Measurements from ENCODE around the gene CDX2.

DNA sequence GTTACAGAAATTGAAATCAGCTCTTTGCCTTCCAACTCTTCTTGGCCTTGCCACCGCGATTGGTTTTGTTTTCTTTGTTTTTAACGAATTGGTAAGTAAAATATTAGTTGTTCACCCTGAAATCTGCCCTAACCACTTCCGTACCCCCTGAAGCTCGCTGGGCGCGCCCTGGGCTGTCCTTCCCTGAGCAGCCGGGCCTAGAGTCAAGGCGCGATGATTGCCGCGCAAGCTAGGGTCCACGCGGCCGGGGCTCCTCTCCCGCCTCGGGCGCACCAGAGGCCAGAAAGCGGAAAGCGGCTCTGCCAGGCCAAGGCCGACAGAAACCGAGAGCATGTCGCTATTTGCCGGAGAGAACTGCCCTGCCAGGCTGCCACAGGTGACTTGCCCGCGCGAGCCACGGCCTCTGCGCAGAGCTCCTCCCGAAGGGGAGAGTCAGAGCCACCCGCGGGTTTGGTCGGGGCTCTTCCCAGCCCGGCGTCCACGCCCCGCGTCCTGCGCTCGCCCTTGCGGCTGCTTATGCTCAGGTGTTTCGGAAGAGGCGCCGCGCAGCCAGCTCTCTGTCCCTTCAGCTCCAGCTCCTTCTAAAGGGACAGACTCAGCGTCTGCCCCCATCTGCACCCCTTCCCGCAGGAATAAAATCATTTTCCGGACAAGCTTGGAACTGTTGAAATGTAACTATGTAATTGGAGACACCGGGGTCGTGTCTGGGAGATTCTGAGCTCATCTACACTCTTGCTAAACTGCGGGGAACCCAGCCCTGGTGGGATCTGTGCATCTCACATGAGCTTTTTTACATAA is 6.6 kb upstream of the CDX2 start:
- TF ChIP-seq POLR2A (IDR thresholded peaks at IDR 0.05; ENCODE audit: low read depth, low read length): no peak
- no peak for TF ChIP-seq CEBPB (IDR thresholded peaks at IDR 0.05; ENCODE audit: borderline replicate concordance in 1 of 2, low read depth in 2 of 2, low read length in 2 of 2)
- TF ChIP-seq POLR2AphosphoS5 (IDR thresholded peaks at IDR 0.05; ENCODE audit: low read length): no peak
- no peak for TF ChIP-seq REST (IDR thresholded peaks at IDR 0.05; ENCODE audit: low read depth, low read length)
- no peak for TF ChIP-seq RFX5 (IDR thresholded peaks at IDR 0.05; ENCODE audit: low read depth, low read length)
- TF ChIP-seq, protein P1, sequence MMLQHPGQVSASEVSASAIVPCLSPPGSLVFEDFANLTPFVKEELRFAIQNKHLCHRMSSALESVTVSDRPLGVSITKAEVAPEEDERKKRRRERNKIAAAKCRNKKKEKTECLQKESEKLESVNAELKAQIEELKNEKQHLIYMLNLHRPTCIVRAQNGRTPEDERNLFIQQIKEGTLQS (IDR thresholded peaks at IDR 0.05; ENCODE audit: borderline replicate concordance, extremely low read depth, low read depth, low read length): no peak
- TF ChIP-seq, protein P2, sequence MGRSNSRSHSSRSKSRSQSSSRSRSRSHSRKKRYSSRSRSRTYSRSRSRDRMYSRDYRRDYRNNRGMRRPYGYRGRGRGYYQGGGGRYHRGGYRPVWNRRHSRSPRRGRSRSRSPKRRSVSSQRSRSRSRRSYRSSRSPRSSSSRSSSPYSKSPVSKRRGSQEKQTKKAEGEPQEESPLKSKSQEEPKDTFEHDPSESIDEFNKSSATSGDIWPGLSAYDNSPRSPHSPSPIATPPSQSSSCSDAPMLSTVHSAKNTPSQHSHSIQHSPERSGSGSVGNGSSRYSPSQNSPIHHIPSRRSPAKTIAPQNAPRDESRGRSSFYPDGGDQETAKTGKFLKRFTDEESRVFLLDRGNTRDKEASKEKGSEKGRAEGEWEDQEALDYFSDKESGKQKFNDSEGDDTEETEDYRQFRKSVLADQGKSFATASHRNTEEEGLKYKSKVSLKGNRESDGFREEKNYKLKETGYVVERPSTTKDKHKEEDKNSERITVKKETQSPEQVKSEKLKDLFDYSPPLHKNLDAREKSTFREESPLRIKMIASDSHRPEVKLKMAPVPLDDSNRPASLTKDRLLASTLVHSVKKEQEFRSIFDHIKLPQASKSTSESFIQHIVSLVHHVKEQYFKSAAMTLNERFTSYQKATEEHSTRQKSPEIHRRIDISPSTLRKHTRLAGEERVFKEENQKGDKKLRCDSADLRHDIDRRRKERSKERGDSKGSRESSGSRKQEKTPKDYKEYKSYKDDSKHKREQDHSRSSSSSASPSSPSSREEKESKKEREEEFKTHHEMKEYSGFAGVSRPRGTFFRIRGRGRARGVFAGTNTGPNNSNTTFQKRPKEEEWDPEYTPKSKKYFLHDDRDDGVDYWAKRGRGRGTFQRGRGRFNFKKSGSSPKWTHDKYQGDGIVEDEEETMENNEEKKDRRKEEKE (IDR thresholded peaks at IDR 0.05): no peak
- no peak for TF ChIP-seq EZH2 (IDR thresholded peaks at IDR 0.05; ENCODE audit: borderline replicate concordance, control insufficient read depth, low read depth, low read length)
- TF ChIP-seq, protein P3, sequence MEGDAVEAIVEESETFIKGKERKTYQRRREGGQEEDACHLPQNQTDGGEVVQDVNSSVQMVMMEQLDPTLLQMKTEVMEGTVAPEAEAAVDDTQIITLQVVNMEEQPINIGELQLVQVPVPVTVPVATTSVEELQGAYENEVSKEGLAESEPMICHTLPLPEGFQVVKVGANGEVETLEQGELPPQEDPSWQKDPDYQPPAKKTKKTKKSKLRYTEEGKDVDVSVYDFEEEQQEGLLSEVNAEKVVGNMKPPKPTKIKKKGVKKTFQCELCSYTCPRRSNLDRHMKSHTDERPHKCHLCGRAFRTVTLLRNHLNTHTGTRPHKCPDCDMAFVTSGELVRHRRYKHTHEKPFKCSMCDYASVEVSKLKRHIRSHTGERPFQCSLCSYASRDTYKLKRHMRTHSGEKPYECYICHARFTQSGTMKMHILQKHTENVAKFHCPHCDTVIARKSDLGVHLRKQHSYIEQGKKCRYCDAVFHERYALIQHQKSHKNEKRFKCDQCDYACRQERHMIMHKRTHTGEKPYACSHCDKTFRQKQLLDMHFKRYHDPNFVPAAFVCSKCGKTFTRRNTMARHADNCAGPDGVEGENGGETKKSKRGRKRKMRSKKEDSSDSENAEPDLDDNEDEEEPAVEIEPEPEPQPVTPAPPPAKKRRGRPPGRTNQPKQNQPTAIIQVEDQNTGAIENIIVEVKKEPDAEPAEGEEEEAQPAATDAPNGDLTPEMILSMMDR (IDR thresholded peaks at IDR 0.05 in 2 of 3, conservative IDR thresholded peaks at IDR 0.05 in 1 of 3; ENCODE audit: control insufficient read depth in 2 of 3, extremely low read depth in 1 of 3, insufficient read depth in 1 of 3, low read depth in 3 of 3, low read length in 3 of 3): no peak
- TF ChIP-seq TARDBP (IDR thresholded peaks at IDR 0.05; ENCODE audit: borderline replicate concordance): no peak
- TF ChIP-seq ASH2L (IDR thresholded peaks at IDR 0.05; ENCODE audit: borderline replicate concordance, low read depth): no peak
- no peak for TF ChIP-seq NFYB (IDR thresholded peaks at IDR 0.05; ENCODE audit: insufficient read depth, low read depth, low read length)
- TF ChIP-seq ZZZ3 (IDR thresholded peaks at IDR 0.05; ENCODE audit: control insufficient read depth, insufficient read length, low read depth): no peak

Measured in GM12878 (cell line).